MM.1S (cell line): ENCODE results near the gene SYCE1.

Experiments used
- EZH2 ChIP-seq: fragments of 300-600 bp; sonication (generic); optimal IDR thresholded peaks from 2 replicates; pipeline ENCODE3; 2017; ENCODE audit warnings: low read depth, mild to moderate bottlenecking, antibody characterized with exemption, low read length, mixed read lengths
- TF ChIP-seq, protein P1 (sequence below): fragments of 300-600 bp; sonication (generic); IDR thresholded peaks from 2 replicates; pipeline ENCODE4 v1.5.1; 2016; ENCODE audit warnings: antibody characterized with exemption, low read length, mixed read lengths

DNA sequence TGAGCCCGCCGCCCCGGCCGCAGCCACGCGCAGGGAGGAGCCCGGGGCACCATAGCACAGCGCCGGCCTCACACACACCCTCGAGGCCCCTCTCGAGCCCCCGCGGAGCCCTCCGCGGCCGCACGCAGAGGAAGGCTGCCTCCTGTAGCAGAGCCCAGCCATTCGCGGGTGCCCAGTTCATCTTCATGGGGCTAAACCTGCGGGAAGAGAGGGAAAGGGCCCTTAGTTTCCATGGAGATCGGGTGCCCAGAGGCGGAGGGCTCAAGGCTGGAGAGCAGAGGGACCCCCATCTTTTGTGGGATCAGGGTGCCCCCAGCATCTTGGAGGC lies 2.9 kb upstream of the SYCE1 start:
- TF ChIP-seq, protein P1, sequence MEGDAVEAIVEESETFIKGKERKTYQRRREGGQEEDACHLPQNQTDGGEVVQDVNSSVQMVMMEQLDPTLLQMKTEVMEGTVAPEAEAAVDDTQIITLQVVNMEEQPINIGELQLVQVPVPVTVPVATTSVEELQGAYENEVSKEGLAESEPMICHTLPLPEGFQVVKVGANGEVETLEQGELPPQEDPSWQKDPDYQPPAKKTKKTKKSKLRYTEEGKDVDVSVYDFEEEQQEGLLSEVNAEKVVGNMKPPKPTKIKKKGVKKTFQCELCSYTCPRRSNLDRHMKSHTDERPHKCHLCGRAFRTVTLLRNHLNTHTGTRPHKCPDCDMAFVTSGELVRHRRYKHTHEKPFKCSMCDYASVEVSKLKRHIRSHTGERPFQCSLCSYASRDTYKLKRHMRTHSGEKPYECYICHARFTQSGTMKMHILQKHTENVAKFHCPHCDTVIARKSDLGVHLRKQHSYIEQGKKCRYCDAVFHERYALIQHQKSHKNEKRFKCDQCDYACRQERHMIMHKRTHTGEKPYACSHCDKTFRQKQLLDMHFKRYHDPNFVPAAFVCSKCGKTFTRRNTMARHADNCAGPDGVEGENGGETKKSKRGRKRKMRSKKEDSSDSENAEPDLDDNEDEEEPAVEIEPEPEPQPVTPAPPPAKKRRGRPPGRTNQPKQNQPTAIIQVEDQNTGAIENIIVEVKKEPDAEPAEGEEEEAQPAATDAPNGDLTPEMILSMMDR: no peak
- no peak for TF ChIP-seq EZH2
